ENCODE measurements around the gene EDA. TPM values are rescaled to one million over a fixed set of nuclear protein-coding genes. Genes with fewer than 3 reads are reported as not detected.

EDA gene
- total RNA-seq, 1 experiment from 2014 or later: 1.1 TPM

GRCh38 chrX:70052895-70053615 lies 437.1 kb downstream of the EDA start:
- DNase-seq (ENCODE audit: unreplicated experiment): no peak
- intact Hi-C loops (cut with micrococcal nuclease): no loop called here
- TF ChIP-seq, protein P1, sequence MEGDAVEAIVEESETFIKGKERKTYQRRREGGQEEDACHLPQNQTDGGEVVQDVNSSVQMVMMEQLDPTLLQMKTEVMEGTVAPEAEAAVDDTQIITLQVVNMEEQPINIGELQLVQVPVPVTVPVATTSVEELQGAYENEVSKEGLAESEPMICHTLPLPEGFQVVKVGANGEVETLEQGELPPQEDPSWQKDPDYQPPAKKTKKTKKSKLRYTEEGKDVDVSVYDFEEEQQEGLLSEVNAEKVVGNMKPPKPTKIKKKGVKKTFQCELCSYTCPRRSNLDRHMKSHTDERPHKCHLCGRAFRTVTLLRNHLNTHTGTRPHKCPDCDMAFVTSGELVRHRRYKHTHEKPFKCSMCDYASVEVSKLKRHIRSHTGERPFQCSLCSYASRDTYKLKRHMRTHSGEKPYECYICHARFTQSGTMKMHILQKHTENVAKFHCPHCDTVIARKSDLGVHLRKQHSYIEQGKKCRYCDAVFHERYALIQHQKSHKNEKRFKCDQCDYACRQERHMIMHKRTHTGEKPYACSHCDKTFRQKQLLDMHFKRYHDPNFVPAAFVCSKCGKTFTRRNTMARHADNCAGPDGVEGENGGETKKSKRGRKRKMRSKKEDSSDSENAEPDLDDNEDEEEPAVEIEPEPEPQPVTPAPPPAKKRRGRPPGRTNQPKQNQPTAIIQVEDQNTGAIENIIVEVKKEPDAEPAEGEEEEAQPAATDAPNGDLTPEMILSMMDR (IDR thresholded peaks at IDR 0.05; ENCODE audit: unreplicated experiment): no peak
- CTCF ChIA-PET: no interaction called here
- Mint-ChIP-seq H3K9me3 (ENCODE audit: unreplicated experiment) (peaks cover 5% of the 10 kb centered on the region), H3K27ac (ENCODE audit: low read depth, unreplicated experiment) (no peak overlapping the region), H3K4me3 (ENCODE audit: unreplicated experiment) (no peak overlapping the region), H3K27me3 (ENCODE audit: insufficient read depth, unreplicated experiment) (peaks cover 64% of the 10 kb centered on the region), H3K4me1 (ENCODE audit: insufficient read depth, unreplicated experiment) (peaks cover 7% of the 10 kb centered on the region), H3K36me3 (ENCODE audit: insufficient read depth, unreplicated experiment) (no peaks in the 10 kb centered on the region)
- POLR2A ChIA-PET: no interaction called here
- no TSS peak for BruUV-seq (replicated peaks)

GRCh38 chrX:70054391-70054790 lies 438.5 kb downstream of the EDA start:
- Mint-ChIP-seq H3K36me3 (ENCODE audit: insufficient read depth, unreplicated experiment) (no peaks in the 10 kb centered on the region), H3K27me3 (ENCODE audit: insufficient read depth, unreplicated experiment) (peaks cover 69% of the 10 kb centered on the region), H3K4me3 (ENCODE audit: unreplicated experiment) (no peak overlapping the region), H3K9me3 (ENCODE audit: unreplicated experiment) (no peaks in the 10 kb centered on the region), H3K4me1 (ENCODE audit: insufficient read depth, unreplicated experiment) (peaks cover 7% of the 10 kb centered on the region), H3K27ac (ENCODE audit: low read depth, unreplicated experiment) (no peak overlapping the region)
- POLR2A ChIA-PET: no interaction called here
- TF ChIP-seq, protein P1 (IDR thresholded peaks at IDR 0.05; ENCODE audit: unreplicated experiment): no peak
- no TSS peak for BruUV-seq (replicated peaks)
- no peak for DNase-seq (ENCODE audit: unreplicated experiment)
- CTCF ChIA-PET: interaction anchor here (0.7 kb wide), 1 partner anchor 25 kb away, joined by 4 read pairs; no protein-coding TSS in a partner anchor
- intact Hi-C loops (cut with micrococcal nuclease): no loop called here

- Mint-ChIP-seq H3K27me3 (ENCODE audit: insufficient read depth, unreplicated experiment) (peaks cover 56% of the 10 kb centered on the region), H3K4me1 (ENCODE audit: insufficient read depth, unreplicated experiment) (no peaks in the 10 kb centered on the region), H3K27ac (ENCODE audit: low read depth, unreplicated experiment) (no peak within 1 kb of the TSS), H3K36me3 (ENCODE audit: insufficient read depth, unreplicated experiment) (no peaks in the 10 kb centered on the region), H3K9me3 (ENCODE audit: unreplicated experiment) (no peaks in the 10 kb centered on the region), H3K4me3 (ENCODE audit: unreplicated experiment) (no peak within 1 kb of the TSS)
- intact Hi-C loops (cut with micrococcal nuclease): no loop called here
- ChIA-PET CTCF (interaction anchor here (0.9 kb wide), 1 partner anchor 34 kb away, joined by 3 read pairs; no protein-coding TSS in a partner anchor), POLR2A (no interaction called here)
- no TSS peak for BruUV-seq (replicated peaks)
- no peak for DNase-seq (ENCODE audit: unreplicated experiment)
- TF ChIP-seq, protein P1 (IDR thresholded peaks at IDR 0.05; ENCODE audit: unreplicated experiment): no peak
Observed at GRCh38 chrX:70062076-70062475, 446.2 kb downstream of the EDA start, which contains the start of gene OTUD6A. TSS of gene OTUD6A (plus strand) at chrX:70062457. CDS start at chrX:70062525, 68 bp downstream.

GRCh38 chrX:70062961-70063550 lies 447.1 kb downstream of the EDA start:
- intact Hi-C loops (cut with micrococcal nuclease): no loop called here
- no peak for DNase-seq (ENCODE audit: unreplicated experiment)
- Mint-ChIP-seq H3K27me3 (ENCODE audit: insufficient read depth, unreplicated experiment) (peaks cover 56% of the 10 kb centered on the region), H3K4me3 (ENCODE audit: unreplicated experiment) (no peak overlapping the region), H3K9me3 (ENCODE audit: unreplicated experiment) (no peaks in the 10 kb centered on the region), H3K27ac (ENCODE audit: low read depth, unreplicated experiment) (no peak overlapping the region), H3K36me3 (ENCODE audit: insufficient read depth, unreplicated experiment) (no peaks in the 10 kb centered on the region), H3K4me1 (ENCODE audit: insufficient read depth, unreplicated experiment) (no peaks in the 10 kb centered on the region)
- BruUV-seq (replicated peaks): no TSS peak
- ChIA-PET POLR2A (no interaction called here), CTCF (interaction anchor here (0.9 to 1.2 kb wide), 2 partner anchors 33 to 35 kb away, joined by 3 read pairs; no protein-coding TSS in a partner anchor)
- TF ChIP-seq, protein P1 (IDR thresholded peaks at IDR 0.05; ENCODE audit: unreplicated experiment): no peak
